ENCODE data around the gene DLX2.
"Not testable (repeated sequence)": the region's sequence is repeated elsewhere in the genome, so short reads cannot be mapped to it uniquely, and the experiment has no call there.

The DLX2 gene

DNA sequence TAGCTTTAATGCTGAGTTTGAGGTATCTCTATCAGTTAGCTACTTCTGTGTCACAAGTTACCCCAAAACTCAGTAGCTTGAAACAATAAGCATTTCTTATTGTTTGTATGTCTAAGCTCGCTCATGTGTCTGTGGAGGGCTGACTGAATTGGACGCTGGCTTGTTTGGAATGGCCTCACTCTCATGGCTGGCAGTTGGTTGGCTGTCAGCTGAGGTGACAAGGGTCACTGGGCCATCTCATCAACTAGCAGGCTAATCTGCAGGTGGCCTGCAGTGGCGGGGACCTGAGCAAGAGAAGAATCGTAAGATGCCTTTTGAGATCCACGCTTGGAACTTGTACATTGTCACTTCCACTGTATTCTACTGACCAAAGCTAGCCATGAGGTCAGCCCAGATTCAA is 13.4 kb upstream of the DLX2 start:
- H3K4me3 ChIP-seq (ENCODE audit: control insufficient read depth, low read depth, low read length) = no peak overlapping the region
- TF ChIP-seq, protein P1, sequence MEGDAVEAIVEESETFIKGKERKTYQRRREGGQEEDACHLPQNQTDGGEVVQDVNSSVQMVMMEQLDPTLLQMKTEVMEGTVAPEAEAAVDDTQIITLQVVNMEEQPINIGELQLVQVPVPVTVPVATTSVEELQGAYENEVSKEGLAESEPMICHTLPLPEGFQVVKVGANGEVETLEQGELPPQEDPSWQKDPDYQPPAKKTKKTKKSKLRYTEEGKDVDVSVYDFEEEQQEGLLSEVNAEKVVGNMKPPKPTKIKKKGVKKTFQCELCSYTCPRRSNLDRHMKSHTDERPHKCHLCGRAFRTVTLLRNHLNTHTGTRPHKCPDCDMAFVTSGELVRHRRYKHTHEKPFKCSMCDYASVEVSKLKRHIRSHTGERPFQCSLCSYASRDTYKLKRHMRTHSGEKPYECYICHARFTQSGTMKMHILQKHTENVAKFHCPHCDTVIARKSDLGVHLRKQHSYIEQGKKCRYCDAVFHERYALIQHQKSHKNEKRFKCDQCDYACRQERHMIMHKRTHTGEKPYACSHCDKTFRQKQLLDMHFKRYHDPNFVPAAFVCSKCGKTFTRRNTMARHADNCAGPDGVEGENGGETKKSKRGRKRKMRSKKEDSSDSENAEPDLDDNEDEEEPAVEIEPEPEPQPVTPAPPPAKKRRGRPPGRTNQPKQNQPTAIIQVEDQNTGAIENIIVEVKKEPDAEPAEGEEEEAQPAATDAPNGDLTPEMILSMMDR (IDR thresholded peaks at IDR 0.05; ENCODE audit: control insufficient read depth, insufficient read depth, low read depth, low read length, missing control alignments) = no peak
- DNase-seq (ENCODE audit: low read depth) = no peak

DNA sequence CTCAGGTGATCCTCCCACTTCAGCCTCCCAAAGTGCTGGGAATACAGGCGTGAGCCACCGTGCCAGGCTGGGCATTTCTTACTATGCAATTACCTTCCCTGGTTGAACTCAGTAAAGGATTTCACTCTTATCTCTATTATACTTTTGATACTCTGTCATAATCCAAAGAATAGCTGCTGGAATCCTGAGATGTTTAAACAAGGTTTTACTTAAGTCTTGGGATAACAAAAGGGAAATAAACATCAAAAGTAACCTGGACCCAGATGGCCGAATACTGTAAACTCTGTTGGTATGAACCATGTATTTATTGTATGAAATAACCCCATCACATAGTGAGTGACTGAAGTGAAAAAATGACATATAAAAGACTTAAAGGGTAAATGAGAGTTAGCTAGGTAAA is 11.9 kb upstream of the DLX2 start:
- TF ChIP-seq, protein P1 (IDR thresholded peaks at IDR 0.05; ENCODE audit: control insufficient read depth, insufficient read depth, low read depth, low read length, missing control alignments) = no peak
- no peak overlapping the region for H3K4me3 ChIP-seq (ENCODE audit: control insufficient read depth, low read depth, low read length)
- no peak for DNase-seq (ENCODE audit: low read depth)

DNA sequence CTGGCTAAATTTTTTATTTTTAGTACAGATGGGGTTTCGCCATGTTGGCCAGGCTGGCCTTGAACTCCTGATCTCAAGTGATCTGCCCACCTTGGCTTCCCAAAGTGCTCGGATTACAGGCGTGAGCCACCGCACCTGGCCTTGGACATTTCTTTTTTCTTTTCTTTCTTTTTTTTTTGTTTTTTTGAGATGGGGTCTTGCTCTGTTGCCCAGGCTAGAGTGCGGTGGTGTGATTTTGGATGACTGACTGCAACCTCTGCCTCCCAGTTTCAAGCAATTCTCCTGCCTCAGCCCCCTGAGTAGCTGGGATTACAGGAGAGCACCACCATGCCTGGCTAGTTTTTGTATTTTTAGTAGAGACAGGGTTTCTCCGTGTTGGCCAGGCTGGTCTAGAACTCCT is 11.5 kb upstream of the DLX2 start:
- H3K4me3 ChIP-seq (ENCODE audit: control insufficient read depth, low read depth, low read length) = not testable (repeated sequence)

DNA sequence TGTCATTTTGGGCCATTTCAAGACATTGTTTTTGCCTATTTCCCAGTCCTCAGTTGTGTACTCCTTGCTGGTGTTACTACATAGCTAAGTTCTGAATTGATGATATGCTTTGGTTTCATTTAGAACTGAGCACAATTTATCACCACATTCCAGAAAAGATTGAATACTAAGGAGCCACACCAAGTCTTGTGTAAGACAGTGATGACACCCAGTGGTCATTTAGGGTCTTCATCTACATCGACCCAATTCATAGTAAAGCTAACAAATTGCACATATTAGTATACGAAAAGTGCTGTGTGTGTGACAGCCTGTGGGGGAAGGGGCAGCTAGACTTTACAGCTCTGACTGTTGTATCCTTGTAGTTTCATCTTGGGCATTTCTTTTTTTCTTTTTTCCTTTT is 10.9 kb upstream of the DLX2 start:
- no peak for DNase-seq (ENCODE audit: low read depth)
- H3K4me3 ChIP-seq (ENCODE audit: control insufficient read depth, low read depth, low read length) = no peak overlapping the region
- TF ChIP-seq, protein P1 (IDR thresholded peaks at IDR 0.05; ENCODE audit: control insufficient read depth, insufficient read depth, low read depth, low read length, missing control alignments) = peak; percentile 46

More for the DNA sequence above, 11.5 kb upstream of the DLX2 start:
- not testable (repeated sequence) for DNase-seq (ENCODE audit: low read depth)

DNA sequence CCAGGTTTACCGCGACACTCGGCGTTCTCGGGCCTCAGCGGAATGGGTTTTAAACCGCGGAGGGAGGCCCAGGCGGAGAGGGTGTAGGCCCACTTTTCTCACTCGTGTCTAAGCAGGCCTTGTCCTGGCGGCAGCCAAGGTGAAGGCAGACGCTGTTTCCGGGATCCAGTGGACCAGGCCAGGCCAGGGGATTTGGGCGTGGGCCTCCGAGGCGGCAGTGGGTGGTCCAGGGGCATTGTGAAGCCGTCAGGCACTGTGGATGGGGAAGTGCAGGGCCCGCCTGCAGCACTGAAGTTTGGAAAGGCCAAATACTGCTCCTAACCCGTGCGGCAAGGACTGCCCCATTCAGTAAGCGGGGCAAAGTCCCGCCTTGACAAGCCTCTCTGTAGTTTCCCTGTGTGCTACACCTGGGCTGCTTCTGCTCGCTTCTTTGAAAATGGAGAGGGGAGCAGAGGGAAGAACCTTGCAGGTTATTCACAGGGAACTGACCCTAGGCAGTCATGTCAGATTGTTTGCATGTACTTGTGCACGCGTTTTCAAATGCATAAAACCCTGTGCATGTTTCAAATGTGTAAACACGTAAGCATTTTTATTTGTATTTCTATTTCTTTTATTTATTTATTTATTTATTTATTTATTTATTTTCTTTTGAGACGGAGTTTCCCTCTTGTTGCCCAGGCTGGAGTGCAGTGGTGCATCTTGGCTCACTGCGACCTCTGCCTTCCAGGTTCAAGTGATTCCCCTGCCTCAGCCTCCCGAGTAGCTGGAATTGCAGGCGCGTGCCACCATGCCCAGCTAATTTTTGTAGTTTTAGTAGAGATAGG is 7.5 kb upstream of the DLX2 start:
- TF ChIP-seq, protein P1 (IDR thresholded peaks at IDR 0.05; ENCODE audit: control insufficient read depth, insufficient read depth, low read depth, low read length, missing control alignments) = no peak
- H3K4me3 ChIP-seq (ENCODE audit: control insufficient read depth, low read depth, low read length) = no peak overlapping the region
- no peak for DNase-seq (ENCODE audit: low read depth)

DNA sequence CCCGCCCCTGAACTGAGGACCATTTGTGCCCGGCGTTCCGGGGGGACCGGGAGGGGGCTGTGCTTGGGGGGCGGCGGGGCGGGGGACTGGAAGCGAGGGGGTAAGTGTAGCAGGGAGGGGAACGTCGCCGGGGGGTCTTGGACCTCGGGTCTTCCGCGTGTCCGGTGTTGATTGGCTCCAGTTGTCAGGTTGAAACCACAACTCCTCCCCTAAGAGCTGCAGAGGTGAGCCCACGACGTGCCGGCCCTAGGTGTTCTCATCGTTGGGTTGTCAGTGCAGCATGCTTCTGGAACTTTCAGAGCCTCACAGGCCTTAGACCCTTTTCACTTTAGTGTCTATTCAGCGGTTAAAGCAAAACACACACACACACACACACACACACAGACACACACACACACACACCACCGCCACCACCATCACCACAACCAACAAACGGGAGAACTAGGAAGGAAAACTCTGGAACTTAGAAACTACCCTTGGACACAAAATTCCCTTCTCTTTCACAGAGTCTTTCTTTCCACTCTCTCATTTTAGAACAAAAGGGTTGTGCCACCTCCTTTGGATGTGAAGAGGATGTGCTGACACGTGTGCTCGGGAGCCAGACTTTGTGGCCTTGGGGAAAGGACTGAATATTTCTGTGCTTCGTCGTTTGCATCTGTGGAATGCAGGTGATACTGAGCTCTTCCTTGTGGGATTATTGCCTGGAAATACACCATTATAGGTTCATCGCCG is 6.7 kb upstream of the DLX2 start:
- TF ChIP-seq, protein P1 (IDR thresholded peaks at IDR 0.05; ENCODE audit: control insufficient read depth, insufficient read depth, low read depth, low read length, missing control alignments) = no peak
- no peak for DNase-seq (ENCODE audit: low read depth)
- H3K4me3 ChIP-seq (ENCODE audit: control insufficient read depth, low read depth, low read length) = no peak overlapping the region

DNA sequence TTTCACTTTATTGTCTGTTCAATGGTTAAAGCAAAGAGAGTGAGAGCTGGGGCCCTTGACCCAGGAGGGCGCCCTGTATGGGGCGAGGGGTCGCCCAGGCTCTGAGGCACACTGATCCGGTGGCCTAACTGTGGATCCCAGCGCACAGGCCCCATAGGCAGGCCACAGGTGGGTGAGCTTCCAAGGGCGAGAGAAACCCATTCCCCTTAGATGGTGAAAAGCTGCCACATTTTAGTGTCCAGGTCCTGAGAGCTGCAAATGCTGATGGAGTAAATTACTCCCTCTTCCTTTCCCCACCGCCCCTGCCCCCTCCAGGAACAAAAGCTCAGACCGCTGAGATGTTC is 5.9 kb upstream of the DLX2 start:
- no peak for DNase-seq (ENCODE audit: low read depth)
- no peak overlapping the region for H3K4me3 ChIP-seq (ENCODE audit: control insufficient read depth, low read depth, low read length)
- TF ChIP-seq, protein P1 (IDR thresholded peaks at IDR 0.05; ENCODE audit: control insufficient read depth, insufficient read depth, low read depth, low read length, missing control alignments) = no peak
